ENCODE measurements around the gene FLRT1. TPM values are rescaled to one million over a fixed set of nuclear protein-coding genes. Genes with fewer than 3 reads are reported as not detected.

Gene FLRT1
- polyA plus RNA-seq, 2 of the 4 experiments (the other 2 are of a cell fraction), result 0.10 to 0.31 TPM

DNA sequence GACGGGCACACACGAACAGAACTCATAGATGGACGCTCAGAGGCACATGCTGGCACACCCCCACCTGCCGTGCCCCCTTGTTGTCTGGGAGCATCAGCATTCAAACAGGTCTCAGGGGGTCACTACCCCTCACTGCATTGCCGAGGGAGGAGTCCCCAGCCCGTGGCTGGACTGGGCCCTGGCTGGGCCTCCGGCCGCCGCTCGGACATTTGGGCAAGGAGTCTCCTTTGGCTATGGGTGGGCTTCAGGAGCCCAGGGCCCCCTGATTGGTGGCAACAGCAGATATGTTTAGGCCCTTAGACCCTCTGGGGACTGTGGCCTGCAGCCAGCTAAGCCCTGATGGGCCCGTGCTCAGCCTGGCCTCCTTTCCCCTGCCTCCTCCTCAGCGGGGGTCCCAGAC lies 41.9 kb downstream of the FLRT1 start:
- Histone ChIP-seq H3K4me2 (no peak overlapping the region), H3K4me3 (no peak overlapping the region), H3K9me3 (no peaks in the 10 kb centered on the region), H3K4me1 (no peaks in the 10 kb centered on the region), H3K27ac (no peak overlapping the region)
- WGBS (ENCODE audit: missing lambda C conversion rate), result 74% methylated on average over 3 of the region's 12 CpGs
- TF ChIP-seq KDM5A (IDR thresholded peaks at IDR 0.05) (no peak), MAZ (IDR thresholded peaks at IDR 0.05; ENCODE audit: borderline replicate concordance, low read depth, low read length) (no peak), CEBPB (IDR thresholded peaks at IDR 0.05) (no peak), MAFK (IDR thresholded peaks at IDR 0.05; ENCODE audit: partially characterized antibody) (no peak), MYC (IDR thresholded peaks at IDR 0.05; ENCODE audit: borderline replicate concordance, low read length) (no peak), FOSL2 (IDR thresholded peaks at IDR 0.05) (no peak), FOSL2 (CRISPR knock-in tag; IDR thresholded peaks at IDR 0.05) (no peak), JUNB (IDR thresholded peaks at IDR 0.05) (no peak), NFE2L2 (conservative IDR thresholded peaks at IDR 0.05; ENCODE audit: low read length) (no peak), SREBF2 (IDR thresholded peaks at IDR 0.05) (no peak), ZSCAN20 (CRISPR knock-in tag; IDR thresholded peaks at IDR 0.05) (no peak), KDM1A (IDR thresholded peaks at IDR 0.05; ENCODE audit: low read depth) (no peak), SMC3 (IDR thresholded peaks at IDR 0.05) (no peak), TP53 (CRISPR knock-in tag; IDR thresholded peaks at IDR 0.05) (no peak), HDAC2 (IDR thresholded peaks at IDR 0.05) (no peak), HEYL (CRISPR knock-in tag; IDR thresholded peaks at IDR 0.05) (no peak), NPAS2 (CRISPR knock-in tag; IDR thresholded peaks at IDR 0.05; ENCODE audit: borderline replicate concordance) (no peak)
- FAIRE-seq, result no peak
- no peak for ATAC-seq
- POLR2A ChIA-PET, result no interaction called here
- no peak for DNase-seq (ENCODE audit: low read depth in 1 of 2, low spot score in 1 of 2)
- CTCF ChIA-PET, result interaction anchor here (1.3 kb wide), 1 partner anchor 76 kb away, joined by 4 read pairs; no protein-coding TSS in a partner anchor

DNA sequence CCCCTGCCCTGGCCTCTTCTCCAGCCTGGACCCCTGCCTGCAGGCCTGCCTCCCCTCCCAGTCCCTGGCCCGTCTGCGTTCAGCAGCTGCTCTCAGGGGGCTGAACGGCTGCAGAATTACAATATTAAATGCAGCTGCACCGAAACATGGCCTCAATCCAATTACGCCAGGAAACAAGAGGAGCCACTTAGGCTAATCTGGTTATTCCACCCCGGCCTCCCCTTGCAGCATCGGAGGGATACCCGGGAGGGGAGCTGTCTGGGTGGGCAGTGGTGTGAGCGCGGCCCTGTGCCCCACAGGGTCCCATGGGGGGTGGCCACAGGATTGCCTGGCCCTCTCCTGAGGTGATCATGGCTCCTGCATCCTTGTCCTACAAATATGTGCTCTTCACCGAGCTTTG lies 42.6 kb downstream of the FLRT1 start:
- H3K4me3 ChIP-seq, result no peak overlapping the region
- no peak overlapping the region for H3K4me2 ChIP-seq
- no peaks in the 10 kb centered on the region for H3K9me3 ChIP-seq
- H3K27ac ChIP-seq, result no peak overlapping the region
- H3K4me1 ChIP-seq, result no peaks in the 10 kb centered on the region
- no peak for TF ChIP-seq RCOR1 (IDR thresholded peaks at IDR 0.05; ENCODE audit: low read depth, low read length)
- TF ChIP-seq SMC3 (IDR thresholded peaks at IDR 0.05), result no peak
- TF ChIP-seq RARB (CRISPR knock-in tag; IDR thresholded peaks at IDR 0.05), result no peak
- no peak for TF ChIP-seq CEBPB (IDR thresholded peaks at IDR 0.05)
- TF ChIP-seq ZFP36 (IDR thresholded peaks at IDR 0.05; ENCODE audit: borderline replicate concordance, partially characterized antibody), result no peak
- no peak for TF ChIP-seq HOXA7 (CRISPR knock-in tag; IDR thresholded peaks at IDR 0.05)
- TF ChIP-seq, protein P1, sequence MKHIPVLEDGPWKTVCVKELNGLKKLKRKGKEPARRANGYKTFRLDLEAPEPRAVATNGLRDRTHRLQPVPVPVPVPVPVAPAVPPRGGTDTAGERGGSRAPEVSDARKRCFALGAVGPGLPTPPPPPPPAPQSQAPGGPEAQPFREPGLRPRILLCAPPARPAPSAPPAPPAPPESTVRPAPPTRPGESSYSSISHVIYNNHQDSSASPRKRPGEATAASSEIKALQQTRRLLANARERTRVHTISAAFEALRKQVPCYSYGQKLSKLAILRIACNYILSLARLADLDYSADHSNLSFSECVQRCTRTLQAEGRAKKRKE (CRISPR knock-in tag; IDR thresholded peaks at IDR 0.05; ENCODE audit: low read depth), result no peak
- no peak for TF ChIP-seq BHLHE40 (IDR thresholded peaks at IDR 0.05; ENCODE audit: low read depth, low read length)
- TF ChIP-seq, protein P2, sequence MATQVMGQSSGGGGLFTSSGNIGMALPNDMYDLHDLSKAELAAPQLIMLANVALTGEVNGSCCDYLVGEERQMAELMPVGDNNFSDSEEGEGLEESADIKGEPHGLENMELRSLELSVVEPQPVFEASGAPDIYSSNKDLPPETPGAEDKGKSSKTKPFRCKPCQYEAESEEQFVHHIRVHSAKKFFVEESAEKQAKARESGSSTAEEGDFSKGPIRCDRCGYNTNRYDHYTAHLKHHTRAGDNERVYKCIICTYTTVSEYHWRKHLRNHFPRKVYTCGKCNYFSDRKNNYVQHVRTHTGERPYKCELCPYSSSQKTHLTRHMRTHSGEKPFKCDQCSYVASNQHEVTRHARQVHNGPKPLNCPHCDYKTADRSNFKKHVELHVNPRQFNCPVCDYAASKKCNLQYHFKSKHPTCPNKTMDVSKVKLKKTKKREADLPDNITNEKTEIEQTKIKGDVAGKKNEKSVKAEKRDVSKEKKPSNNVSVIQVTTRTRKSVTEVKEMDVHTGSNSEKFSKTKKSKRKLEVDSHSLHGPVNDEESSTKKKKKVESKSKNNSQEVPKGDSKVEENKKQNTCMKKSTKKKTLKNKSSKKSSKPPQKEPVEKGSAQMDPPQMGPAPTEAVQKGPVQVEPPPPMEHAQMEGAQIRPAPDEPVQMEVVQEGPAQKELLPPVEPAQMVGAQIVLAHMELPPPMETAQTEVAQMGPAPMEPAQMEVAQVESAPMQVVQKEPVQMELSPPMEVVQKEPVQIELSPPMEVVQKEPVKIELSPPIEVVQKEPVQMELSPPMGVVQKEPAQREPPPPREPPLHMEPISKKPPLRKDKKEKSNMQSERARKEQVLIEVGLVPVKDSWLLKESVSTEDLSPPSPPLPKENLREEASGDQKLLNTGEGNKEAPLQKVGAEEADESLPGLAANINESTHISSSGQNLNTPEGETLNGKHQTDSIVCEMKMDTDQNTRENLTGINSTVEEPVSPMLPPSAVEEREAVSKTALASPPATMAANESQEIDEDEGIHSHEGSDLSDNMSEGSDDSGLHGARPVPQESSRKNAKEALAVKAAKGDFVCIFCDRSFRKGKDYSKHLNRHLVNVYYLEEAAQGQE (IDR thresholded peaks at IDR 0.05), result no peak
- TF ChIP-seq RFX5 (IDR thresholded peaks at IDR 0.05), result no peak
- WGBS (ENCODE audit: missing lambda C conversion rate), result 87% methylated on average over 11 of the region's 11 CpGs
- no peak for DNase-seq (ENCODE audit: low read depth in 1 of 2, low spot score in 1 of 2)
- POLR2A ChIA-PET, result no interaction called here
- no peak for FAIRE-seq
- ATAC-seq, result no peak
- CTCF ChIA-PET, result interaction anchor here (1.1 kb wide), 1 partner anchor 68 kb away, joined by 3 read pairs; no protein-coding TSS in a partner anchor

All from A549 (cell line).